HepG2 (cell line): ENCODE measurements around the gene SLC43A3. TPM values are rescaled to one million over a fixed set of nuclear protein-coding genes. Genes with fewer than 3 reads are reported as not detected.

ENCODE experiments used
- KDM4B ChIP-seq: sonication (generic); formaldehyde crosslinking; IDR thresholded peaks from 2 replicates; pipeline ENCODE4 v1.4.0; 2020; ENCODE audit warnings: missing genetic modification reagents
- MED8 ChIP-seq: sonication (generic); formaldehyde crosslinking; IDR thresholded peaks from 2 replicates; pipeline ENCODE4 v1.8.1; 2023; ENCODE audit warnings: mild to moderate bottlenecking, missing genetic modification reagents; ENCODE audit not compliant: insufficient replicate concordance
- NONO ChIP-seq, 2 experiments: fragments of 450-650 bp in 1 of 2; sonication (generic) in 1 of 2; formaldehyde crosslinking in 1 of 2; IDR thresholded peaks in 1 of 2; conservative IDR thresholded peaks in 1 of 2; 2 replicates each; pipeline versions ENCODE4 v1.6.1 to v1.8.0; 2017 to 2022; ENCODE audit warnings: mild to moderate bottlenecking in 1 of 2, missing genetic modification reagents in 1 of 2, moderate library complexity in 1 of 2
- ONECUT2 ChIP-seq: sonication (generic); formaldehyde crosslinking; IDR thresholded peaks from 2 replicates; pipeline ENCODE4 v1.4.0; 2020; ENCODE audit warnings: missing genetic modification reagents
- REPIN1 ChIP-seq: sonication (generic); formaldehyde crosslinking; IDR thresholded peaks from 2 replicates; pipeline ENCODE4 v1.8.0; 2022; ENCODE audit warnings: missing genetic modification reagents, low read depth, mild to moderate bottlenecking, borderline replicate concordance
- SCMH1 ChIP-seq: sonication (generic); formaldehyde crosslinking; IDR thresholded peaks from 2 replicates; pipeline ENCODE4 v1.9.0; 2021; ENCODE audit warnings: missing genetic modification reagents, mild to moderate bottlenecking, borderline replicate concordance
- SMAD1 ChIP-seq: sonication (generic); formaldehyde crosslinking; IDR thresholded peaks from 2 replicates; pipeline ENCODE4 v1.4.0; 2020; ENCODE audit warnings: missing genetic modification reagents, low read depth, mild to moderate bottlenecking, borderline replicate concordance
- TAF1 ChIP-seq: sonication (generic); formaldehyde crosslinking; IDR thresholded peaks from 2 replicates; pipeline ENCODE4 v1.4.0; 2020; ENCODE audit warnings: missing genetic modification reagents
- ZNF335 ChIP-seq: sonication (generic); formaldehyde crosslinking; IDR thresholded peaks from 2 replicates; pipeline ENCODE4 v1.4.0; 2020; ENCODE audit warnings: missing genetic modification reagents
- ZNF557 ChIP-seq: sonication (generic); formaldehyde crosslinking; IDR thresholded peaks from 2 replicates; pipeline ENCODE4 v1.4.0; 2020; ENCODE audit warnings: missing genetic modification reagents
- polyA plus RNA-seq, 8 experiments: library from polyadenylated mRNA; depleted of rRNA in 3 of 8; stranded (reverse) in 7 of 8; unstranded in 1 of 8; fragments of >200 nt; fragmentation: Illumina TruSeq in 4 of 8; extraction: Trizol in 4 of 8; gene quantifications; 2 replicates each; pipeline versions ENCODE4 v1.2.1 to v1.2.3, GENCODE V29; 2011 to 2016; ENCODE audit warnings: low read depth in 4 of 8, missing spikeins in 1 of 8, mixed read lengths in 1 of 8; ENCODE audit not compliant: insufficient read depth in 1 of 8
- total RNA-seq, 5 experiments: library from RNA; depleted of rRNA; stranded (reverse); fragments of >200 nt; fragmentation: Illumina TruSeq; extraction: Trizol; gene quantifications; 2 replicates each; pipeline ENCODE4 v1.2.3, GENCODE V29; 2016; ENCODE audit warnings: low read depth in 1 of 5
- TF ChIP-seq, protein P1 (sequence below): sonication (generic); formaldehyde crosslinking; IDR thresholded peaks from 2 replicates; pipeline ENCODE4 v1.9.0; 2021; ENCODE audit warnings: missing genetic modification reagents, borderline replicate concordance
- TF ChIP-seq, protein P2 (sequence below): IDR thresholded peaks from 2 replicates; pipeline ENCODE4 v1.6.1; 2016; ENCODE audit warnings: mild to moderate bottlenecking
- TF ChIP-seq, protein P3 (sequence below): sonication (generic); formaldehyde crosslinking; IDR thresholded peaks from 2 replicates; pipeline ENCODE4 v1.4.0; 2020; ENCODE audit warnings: mild to moderate bottlenecking, missing genetic modification reagents
- TF ChIP-seq, protein P4 (sequence below): IDR thresholded peaks from 2 replicates; pipeline ENCODE4 v1.6.1; 2016; ENCODE audit warnings: missing compliant biosample characterization, missing genetic modification reagents, borderline replicate concordance
- TF ChIP-seq, protein P5 (sequence below): sonication (generic); formaldehyde crosslinking; IDR thresholded peaks from 2 replicates; pipeline ENCODE4 v1.4.0; 2020; ENCODE audit warnings: mild to moderate bottlenecking, low read depth, missing genetic modification reagents

The SLC43A3 gene
- total and polyA plus RNA-seq, 2 of the 13 experiments (the other 11 are each of a cell fraction or from before 2014, with no cell fraction given), result 2.6 TPM; not detected in 1

DNA sequence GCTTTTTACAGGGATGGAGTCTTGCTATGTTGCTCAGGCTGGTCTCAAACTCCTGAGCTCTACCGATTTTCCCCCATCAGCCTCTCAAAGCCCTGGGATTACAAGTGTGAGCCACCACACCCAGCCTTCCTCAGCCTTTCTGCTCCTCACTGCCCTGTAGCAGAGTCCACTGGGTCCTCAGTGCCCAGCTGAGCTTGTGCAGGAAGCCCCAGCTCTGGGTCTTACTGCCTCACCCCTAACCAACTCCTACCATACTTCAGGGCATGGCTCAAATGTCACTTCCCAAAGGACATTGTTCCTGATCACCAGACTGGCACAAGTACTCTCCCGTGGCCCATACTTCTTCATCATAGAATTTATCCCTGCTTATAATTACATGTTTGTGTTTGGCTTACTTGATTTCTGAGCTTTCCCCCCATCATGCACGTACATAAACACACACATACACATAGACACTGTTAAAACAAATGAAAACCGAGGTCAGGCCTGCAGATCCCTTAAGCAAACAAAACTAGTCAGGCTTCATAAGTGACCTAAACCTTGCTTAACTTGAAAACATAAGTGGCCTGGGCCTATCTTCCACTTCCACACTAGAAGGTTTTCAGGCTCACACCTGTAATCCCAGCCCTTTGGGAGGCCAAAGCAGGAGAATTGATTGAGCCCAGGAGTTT lies 14.0 kb upstream of the SLC43A3 start (continued):
- TF ChIP-seq, protein P1, sequence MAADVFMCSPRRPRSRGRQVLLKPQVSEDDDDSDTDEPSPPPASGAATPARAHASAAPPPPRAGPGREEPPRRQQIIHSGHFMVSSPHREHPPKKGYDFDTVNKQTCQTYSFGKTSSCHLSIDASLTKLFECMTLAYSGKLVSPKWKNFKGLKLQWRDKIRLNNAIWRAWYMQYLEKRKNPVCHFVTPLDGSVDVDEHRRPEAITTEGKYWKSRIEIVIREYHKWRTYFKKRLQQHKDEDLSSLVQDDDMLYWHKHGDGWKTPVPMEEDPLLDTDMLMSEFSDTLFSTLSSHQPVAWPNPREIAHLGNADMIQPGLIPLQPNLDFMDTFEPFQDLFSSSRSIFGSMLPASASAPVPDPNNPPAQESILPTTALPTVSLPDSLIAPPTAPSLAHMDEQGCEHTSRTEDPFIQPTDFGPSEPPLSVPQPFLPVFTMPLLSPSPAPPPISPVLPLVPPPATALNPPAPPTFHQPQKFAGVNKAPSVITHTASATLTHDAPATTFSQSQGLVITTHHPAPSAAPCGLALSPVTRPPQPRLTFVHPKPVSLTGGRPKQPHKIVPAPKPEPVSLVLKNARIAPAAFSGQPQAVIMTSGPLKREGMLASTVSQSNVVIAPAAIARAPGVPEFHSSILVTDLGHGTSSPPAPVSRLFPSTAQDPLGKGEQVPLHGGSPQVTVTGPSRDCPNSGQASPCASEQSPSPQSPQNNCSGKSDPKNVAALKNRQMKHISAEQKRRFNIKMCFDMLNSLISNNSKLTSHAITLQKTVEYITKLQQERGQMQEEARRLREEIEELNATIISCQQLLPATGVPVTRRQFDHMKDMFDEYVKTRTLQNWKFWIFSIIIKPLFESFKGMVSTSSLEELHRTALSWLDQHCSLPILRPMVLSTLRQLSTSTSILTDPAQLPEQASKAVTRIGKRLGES, result no peak
- TF ChIP-seq REPIN1 (CRISPR knock-in tag) (peak; percentile 55; the same call in 1 of the 2 replicates), MED8 (CRISPR knock-in tag) (no peak), NONO (IDR thresholded peaks at IDR 0.05) (no peak), NONO (CRISPR knock-in tag; conservative IDR thresholded peaks at IDR 0.05) (peak; percentile 31; the same call in 1 of the 2 replicates), SCMH1 (no peak), SMAD1 (CRISPR knock-in tag) (no peak), TAF1 (CRISPR knock-in tag) (no peak), ONECUT2 (no peak), KDM4B (CRISPR knock-in tag) (peak; percentile 65; the same call in 1 of the 2 replicates), ZNF335 (no peak), ZNF557 (no peak)
- TF ChIP-seq, protein P2, sequence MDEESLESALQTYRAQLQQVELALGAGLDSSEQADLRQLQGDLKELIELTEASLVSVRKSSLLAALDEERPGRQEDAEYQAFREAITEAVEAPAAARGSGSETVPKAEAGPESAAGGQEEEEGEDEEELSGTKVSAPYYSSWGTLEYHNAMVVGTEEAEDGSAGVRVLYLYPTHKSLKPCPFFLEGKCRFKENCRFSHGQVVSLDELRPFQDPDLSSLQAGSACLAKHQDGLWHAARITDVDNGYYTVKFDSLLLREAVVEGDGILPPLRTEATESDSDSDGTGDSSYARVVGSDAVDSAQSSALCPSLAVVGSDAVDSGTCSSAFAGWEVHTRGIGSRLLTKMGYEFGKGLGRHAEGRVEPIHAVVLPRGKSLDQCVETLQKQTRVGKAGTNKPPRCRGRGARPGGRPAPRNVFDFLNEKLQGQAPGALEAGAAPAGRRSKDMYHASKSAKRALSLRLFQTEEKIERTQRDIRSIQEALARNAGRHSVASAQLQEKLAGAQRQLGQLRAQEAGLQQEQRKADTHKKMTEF (CRISPR knock-in tag), result 0 out of 2 replicates have a peak, but pooled peaks have one; percentile 4
- TF ChIP-seq, protein P3, sequence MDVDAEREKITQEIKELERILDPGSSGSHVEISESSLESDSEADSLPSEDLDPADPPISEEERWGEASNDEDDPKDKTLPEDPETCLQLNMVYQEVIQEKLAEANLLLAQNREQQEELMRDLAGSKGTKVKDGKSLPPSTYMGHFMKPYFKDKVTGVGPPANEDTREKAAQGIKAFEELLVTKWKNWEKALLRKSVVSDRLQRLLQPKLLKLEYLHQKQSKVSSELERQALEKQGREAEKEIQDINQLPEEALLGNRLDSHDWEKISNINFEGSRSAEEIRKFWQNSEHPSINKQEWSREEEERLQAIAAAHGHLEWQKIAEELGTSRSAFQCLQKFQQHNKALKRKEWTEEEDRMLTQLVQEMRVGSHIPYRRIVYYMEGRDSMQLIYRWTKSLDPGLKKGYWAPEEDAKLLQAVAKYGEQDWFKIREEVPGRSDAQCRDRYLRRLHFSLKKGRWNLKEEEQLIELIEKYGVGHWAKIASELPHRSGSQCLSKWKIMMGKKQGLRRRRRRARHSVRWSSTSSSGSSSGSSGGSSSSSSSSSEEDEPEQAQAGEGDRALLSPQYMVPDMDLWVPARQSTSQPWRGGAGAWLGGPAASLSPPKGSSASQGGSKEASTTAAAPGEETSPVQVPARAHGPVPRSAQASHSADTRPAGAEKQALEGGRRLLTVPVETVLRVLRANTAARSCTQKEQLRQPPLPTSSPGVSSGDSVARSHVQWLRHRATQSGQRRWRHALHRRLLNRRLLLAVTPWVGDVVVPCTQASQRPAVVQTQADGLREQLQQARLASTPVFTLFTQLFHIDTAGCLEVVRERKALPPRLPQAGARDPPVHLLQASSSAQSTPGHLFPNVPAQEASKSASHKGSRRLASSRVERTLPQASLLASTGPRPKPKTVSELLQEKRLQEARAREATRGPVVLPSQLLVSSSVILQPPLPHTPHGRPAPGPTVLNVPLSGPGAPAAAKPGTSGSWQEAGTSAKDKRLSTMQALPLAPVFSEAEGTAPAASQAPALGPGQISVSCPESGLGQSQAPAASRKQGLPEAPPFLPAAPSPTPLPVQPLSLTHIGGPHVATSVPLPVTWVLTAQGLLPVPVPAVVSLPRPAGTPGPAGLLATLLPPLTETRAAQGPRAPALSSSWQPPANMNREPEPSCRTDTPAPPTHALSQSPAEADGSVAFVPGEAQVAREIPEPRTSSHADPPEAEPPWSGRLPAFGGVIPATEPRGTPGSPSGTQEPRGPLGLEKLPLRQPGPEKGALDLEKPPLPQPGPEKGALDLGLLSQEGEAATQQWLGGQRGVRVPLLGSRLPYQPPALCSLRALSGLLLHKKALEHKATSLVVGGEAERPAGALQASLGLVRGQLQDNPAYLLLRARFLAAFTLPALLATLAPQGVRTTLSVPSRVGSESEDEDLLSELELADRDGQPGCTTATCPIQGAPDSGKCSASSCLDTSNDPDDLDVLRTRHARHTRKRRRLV (CRISPR knock-in tag), result no peak
- TF ChIP-seq, protein P4, sequence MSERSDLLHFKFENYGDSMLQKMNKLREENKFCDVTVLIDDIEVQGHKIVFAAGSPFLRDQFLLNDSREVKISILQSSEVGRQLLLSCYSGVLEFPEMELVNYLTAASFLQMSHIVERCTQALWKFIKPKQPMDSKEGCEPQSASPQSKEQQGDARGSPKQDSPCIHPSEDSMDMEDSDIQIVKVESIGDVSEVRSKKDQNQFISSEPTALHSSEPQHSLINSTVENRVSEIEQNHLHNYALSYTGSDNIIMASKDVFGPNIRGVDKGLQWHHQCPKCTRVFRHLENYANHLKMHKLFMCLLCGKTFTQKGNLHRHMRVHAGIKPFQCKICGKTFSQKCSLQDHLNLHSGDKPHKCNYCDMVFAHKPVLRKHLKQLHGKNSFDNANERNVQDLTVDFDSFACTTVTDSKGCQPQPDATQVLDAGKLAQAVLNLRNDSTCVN (CRISPR knock-in tag), result no peak
- TF ChIP-seq, protein P5, sequence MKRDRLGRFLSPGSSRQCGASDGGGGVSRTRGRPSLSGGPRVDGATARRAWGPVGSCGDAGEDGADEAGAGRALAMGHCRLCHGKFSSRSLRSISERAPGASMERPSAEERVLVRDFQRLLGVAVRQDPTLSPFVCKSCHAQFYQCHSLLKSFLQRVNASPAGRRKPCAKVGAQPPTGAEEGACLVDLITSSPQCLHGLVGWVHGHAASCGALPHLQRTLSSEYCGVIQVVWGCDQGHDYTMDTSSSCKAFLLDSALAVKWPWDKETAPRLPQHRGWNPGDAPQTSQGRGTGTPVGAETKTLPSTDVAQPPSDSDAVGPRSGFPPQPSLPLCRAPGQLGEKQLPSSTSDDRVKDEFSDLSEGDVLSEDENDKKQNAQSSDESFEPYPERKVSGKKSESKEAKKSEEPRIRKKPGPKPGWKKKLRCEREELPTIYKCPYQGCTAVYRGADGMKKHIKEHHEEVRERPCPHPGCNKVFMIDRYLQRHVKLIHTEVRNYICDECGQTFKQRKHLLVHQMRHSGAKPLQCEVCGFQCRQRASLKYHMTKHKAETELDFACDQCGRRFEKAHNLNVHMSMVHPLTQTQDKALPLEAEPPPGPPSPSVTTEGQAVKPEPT (CRISPR knock-in tag), result no peak
